Mucosa of descending colon (tissue), 3 donors: Measurements from ENCODE around the gene POLR3A. TPM values are rescaled to one million over a fixed set of nuclear protein-coding genes. Genes with fewer than 3 reads are reported as not detected.

ENCODE experiments used
- ATAC-seq: fragments of 200-7000 bp; cut with Tn5 transposase; one replicate; pipeline ENCODE4 v1.9.1; 2020; ENCODE audit warnings: mild to moderate bottlenecking, moderate library complexity
- DNase-seq, 3 donors: peaks; one replicate each; pipeline ENCODE4 v3.0.0-alpha.2; 2020
- H3K36me3 ChIP-seq: fragments of 200-600 bp; one replicate; pipeline ENCODE4 v1.8.0; 2021; ENCODE audit warnings: low read depth, mild to moderate bottlenecking
- H3K4me1 ChIP-seq: fragments of 200-600 bp; one replicate; pipeline ENCODE4 v1.8.0; 2021; ENCODE audit warnings: low read depth, mild to moderate bottlenecking
- H3K4me3 ChIP-seq: fragments of 200-600 bp; one replicate; pipeline ENCODE4 v1.8.0; 2021; ENCODE audit warnings: mild to moderate bottlenecking
- H3K9me3 ChIP-seq: fragments of 200-600 bp; one replicate; pipeline ENCODE4 v1.8.0; 2021; ENCODE audit warnings: mild to moderate bottlenecking
- intact Hi-C, 2 donors: fragments of 100-400 bp; cut with DNase I in 1 of 2; cut with micrococcal nuclease in 1 of 2; formaldehyde crosslinking; loops; one replicate each; pipeline versions ENCODE4 v1.11.0 to v1.11.1; 2022; cut with DNase I, micrococcal nuclease
- total RNA-seq, 3 donors: library from RNA; stranded (reverse); fragmentation: NEBNext Ultra II Directional in 2 of 3; extraction: Animal tissue kit (Norgen Biotek cat#: 25700) in 2 of 3; gene quantifications; one replicate each; pipeline versions ENCODE4 v1.2.1 to v1.2.4, GENCODE V29; 2021 to 2023
- TF ChIP-seq, protein P1 (sequence below): fragments of 200-600 bp; IDR thresholded peaks from one replicate; pipeline ENCODE4 v1.8.0; 2022; ENCODE audit warnings: antibody characterized with exemption, mild to moderate bottlenecking
- donor health status: DM: no; HTN: no; CAD: no; lungs with moderate emphysema.
- donor health status: DM: no; HTN: no; CAD: no.
- donor health status: DM: no; HTN: yes; CAD: no.

The POLR3A gene
- total RNA-seq, 3 donors from 2014 or later, result 13.9 to 14.1 (median 14.1) TPM

DNA sequence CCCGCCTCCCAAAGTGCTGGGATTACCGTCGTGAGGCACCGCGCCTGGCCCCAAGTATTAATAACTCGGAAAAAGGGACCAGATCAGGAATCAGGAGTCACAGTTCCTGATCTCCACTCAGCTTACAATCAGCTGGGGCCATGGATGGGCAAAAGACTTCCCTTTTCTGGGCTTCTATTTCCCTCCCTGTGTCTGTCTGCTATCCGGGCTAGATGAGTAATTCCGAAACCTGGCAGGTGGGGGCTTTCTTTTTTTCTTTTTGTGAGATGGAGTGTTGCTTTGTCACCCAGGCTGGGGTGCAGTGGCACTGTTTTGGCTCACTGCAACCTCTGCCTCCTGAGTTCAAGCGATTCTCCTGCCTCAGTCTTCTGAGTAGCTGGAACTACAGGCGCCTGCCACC lies 15.9 kb upstream of the POLR3A start:
- ATAC-seq (no peak), DNase-seq (no peak)

DNA sequence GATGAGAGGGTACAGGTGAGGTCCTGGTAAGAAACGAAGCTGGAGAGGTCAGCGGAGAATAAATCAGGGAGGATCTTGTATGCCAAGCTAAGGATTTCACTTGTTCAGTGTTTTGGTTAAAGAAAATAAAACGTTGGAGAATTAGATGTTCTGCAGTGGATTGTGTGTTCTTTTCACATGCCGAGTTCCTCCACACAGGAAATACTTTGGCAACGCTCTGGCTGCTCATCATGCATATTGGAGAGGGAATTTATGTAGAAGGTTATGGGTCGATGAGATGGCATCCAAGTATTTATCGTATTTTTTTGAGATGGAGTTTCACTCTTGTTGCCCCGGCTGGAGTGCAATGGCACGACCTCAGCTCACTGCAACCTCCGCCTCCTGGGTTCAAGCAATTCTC lies 15.4 kb upstream of the POLR3A start:
- peaks cover 10% of the 10 kb centered on the region for H3K36me3 ChIP-seq
- H3K4me3 ChIP-seq, result no peak overlapping the region
- no peak for DNase-seq
- peaks cover 3% of the 10 kb centered on the region for H3K4me1 ChIP-seq
- H3K9me3 ChIP-seq, result no peaks in the 10 kb centered on the region
- intact Hi-C loops, result loop anchor here in 1 of 2 donors (5.0 kb wide), 1 partner anchor 1153 kb away; no protein-coding TSS in a partner anchor
- no peak for ATAC-seq
- TF ChIP-seq, protein P1, sequence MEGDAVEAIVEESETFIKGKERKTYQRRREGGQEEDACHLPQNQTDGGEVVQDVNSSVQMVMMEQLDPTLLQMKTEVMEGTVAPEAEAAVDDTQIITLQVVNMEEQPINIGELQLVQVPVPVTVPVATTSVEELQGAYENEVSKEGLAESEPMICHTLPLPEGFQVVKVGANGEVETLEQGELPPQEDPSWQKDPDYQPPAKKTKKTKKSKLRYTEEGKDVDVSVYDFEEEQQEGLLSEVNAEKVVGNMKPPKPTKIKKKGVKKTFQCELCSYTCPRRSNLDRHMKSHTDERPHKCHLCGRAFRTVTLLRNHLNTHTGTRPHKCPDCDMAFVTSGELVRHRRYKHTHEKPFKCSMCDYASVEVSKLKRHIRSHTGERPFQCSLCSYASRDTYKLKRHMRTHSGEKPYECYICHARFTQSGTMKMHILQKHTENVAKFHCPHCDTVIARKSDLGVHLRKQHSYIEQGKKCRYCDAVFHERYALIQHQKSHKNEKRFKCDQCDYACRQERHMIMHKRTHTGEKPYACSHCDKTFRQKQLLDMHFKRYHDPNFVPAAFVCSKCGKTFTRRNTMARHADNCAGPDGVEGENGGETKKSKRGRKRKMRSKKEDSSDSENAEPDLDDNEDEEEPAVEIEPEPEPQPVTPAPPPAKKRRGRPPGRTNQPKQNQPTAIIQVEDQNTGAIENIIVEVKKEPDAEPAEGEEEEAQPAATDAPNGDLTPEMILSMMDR, result no peak

More for the DNA sequence above, 15.9 kb upstream of the POLR3A start:
- intact Hi-C loops, result loop anchor here in 1 of 2 donors (5.0 kb wide), 1 partner anchor 1152 kb away; no protein-coding TSS in a partner anchor
- TF ChIP-seq, protein P1, result no peak
- Histone ChIP-seq H3K4me1 (peaks cover 3% of the 10 kb centered on the region), H3K36me3 (peaks cover 5% of the 10 kb centered on the region), H3K9me3 (no peaks in the 10 kb centered on the region), H3K4me3 (no peak overlapping the region)

DNA sequence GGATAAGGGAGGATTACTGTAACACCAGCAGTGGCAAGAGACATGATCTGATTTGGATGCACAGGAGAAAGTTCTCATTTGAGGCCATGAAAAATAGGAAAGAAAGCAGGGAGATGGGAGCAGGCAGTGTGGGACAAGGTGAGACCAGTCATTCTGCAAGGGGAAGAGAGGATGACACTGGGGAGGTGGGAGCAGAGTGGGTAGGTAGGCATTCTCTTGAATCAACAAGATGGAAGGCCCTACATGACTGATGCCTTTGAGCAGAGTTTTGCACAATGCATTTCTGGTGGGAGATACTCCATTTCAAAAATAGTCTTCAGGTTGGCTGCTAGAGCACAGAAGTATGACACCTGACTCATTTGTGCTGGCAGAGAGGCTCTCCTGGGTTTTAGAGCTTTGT lies 14.9 kb upstream of the POLR3A start:
- Histone ChIP-seq H3K4me3 (no peak overlapping the region), H3K4me1 (peaks cover 3% of the 10 kb centered on the region), H3K9me3 (no peaks in the 10 kb centered on the region), H3K36me3 (peaks cover 15% of the 10 kb centered on the region)
- intact Hi-C loops, result no loop called here
- TF ChIP-seq, protein P1, result no peak
- DNase-seq, result no peak
- ATAC-seq, result no peak

DNA sequence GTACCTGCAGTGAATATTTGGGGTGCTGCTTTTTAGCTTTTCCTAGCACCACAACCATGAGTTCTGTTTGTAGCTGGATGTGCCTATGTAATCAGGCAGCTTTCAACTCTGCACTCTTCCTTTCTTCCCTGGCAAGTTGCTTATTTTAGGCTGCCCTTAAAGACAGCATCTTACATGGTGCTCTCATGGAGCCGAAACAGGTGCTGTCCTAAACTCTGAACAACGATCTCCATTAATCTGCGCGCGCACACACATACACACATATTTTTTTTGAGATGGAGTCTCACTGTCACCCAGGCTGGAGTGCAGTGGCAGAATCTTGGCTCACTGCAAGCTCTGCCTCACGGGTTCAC lies 13.4 kb upstream of the POLR3A start:
- intact Hi-C loops, result no loop called here
- Histone ChIP-seq H3K4me3 (no peak overlapping the region), H3K9me3 (no peaks in the 10 kb centered on the region), H3K4me1 (no peaks in the 10 kb centered on the region), H3K36me3 (peaks cover 25% of the 10 kb centered on the region)
- TF ChIP-seq, protein P1, result no peak
- DNase-seq, result no peak
- ATAC-seq, result no peak

DNA sequence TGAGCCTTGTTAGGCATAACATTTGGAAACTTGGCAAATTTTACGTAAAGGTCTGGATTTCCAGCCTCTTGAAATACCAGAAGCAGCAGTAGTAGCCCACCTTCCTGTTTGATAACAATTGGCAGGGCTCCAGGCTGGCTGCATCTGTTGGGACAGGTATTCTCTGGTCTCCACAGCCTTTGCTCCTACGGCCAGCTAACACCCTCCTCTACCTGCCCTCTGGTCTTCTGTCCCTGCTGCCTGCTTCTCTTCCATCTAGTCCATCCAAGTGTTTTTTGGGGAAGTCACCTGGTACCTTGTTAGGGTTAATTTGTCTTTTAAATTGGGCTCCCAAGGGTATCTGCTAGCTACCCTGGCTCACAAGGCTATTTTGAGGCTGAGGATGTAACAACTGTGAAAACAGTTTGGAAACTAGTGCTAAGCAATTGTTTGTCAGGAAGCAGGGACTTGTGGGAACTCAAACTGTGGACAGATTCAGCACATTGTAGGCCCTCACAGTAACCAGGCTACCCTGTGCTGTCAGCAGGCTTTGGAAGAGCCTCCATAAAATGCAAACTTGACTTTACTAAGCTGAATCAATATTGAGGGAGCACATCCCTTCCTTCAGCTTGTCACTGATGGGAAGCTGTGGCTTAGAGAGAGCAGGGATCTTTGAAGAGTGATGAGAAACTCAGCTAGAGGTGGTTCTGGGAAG lies 12.9 kb upstream of the POLR3A start:
- TF ChIP-seq, protein P1, result no peak
- Histone ChIP-seq H3K4me1 (no peaks in the 10 kb centered on the region), H3K36me3 (peaks cover 27% of the 10 kb centered on the region), H3K9me3 (no peaks in the 10 kb centered on the region), H3K4me3 (no peak overlapping the region)
- DNase-seq (no peak), ATAC-seq (no peak)
- intact Hi-C loops, result no loop called here
